GM19452 (cell line): ENCODE results near the gene MGLL.

ENCODE experiments used
- ATAC-seq: cut with Tn5 transposase; IDR thresholded peaks from one replicate; pipeline ENCODE4 v1.9.1; 2021; ENCODE audit not compliant: unreplicated experiment

Gene MGLL

GRCh38 chr3:127822041-127822681, at the start of gene MGLL:
TSS of gene MGLL (minus strand) at chr3:127822515. CDS start at chr3:127822318, 197 bp downstream.
- ATAC-seq = no peak

DNA sequence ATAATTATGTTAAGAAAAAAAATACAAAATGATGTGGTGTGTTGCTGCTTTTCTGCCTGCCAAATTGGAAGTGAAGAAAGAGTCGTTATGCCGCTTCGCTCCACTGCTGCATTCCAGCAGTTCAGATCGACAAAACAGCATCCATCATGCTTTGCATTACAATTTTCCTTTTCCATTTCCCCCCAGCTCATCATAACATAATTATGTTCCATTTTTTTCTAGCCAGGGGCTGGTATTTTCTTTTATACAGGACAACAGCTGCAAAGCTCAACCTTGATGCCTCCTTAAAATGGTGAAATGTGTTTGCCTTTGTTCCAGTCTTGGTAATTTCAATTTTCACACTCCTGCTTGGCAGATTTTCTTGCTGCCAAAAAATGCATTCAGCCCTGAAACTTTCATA, 47.8 kb upstream of the MGLL start:
- no peak for ATAC-seq

DNA sequence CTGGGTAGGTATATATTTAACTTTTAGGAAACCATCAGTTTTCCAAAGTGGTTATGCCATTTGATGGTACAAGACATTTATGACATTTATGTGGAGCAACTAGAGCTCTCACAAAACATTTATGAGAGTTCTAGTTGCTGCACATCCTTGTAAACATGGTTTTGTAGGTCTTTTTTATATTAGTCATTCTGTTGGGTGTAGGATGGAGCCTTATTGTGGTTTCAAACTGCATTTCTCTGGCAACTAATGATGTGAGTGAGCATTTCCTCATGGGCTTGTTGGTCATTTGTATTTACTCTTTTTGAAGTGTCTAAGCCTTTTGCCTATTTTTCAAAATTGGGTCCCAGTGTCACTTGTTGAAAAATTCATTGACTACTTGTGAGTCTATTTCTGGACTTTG, 45.7 kb upstream of the MGLL start:
- no peak for ATAC-seq

GRCh38 chr3:127867412-127867811, 45.1 kb upstream of the MGLL start:
- ATAC-seq = no peak

- ATAC-seq = no peak
These were observed 43.6 kb upstream of the MGLL start for GRCh38 chr3:127865941-127866340.

DNA sequence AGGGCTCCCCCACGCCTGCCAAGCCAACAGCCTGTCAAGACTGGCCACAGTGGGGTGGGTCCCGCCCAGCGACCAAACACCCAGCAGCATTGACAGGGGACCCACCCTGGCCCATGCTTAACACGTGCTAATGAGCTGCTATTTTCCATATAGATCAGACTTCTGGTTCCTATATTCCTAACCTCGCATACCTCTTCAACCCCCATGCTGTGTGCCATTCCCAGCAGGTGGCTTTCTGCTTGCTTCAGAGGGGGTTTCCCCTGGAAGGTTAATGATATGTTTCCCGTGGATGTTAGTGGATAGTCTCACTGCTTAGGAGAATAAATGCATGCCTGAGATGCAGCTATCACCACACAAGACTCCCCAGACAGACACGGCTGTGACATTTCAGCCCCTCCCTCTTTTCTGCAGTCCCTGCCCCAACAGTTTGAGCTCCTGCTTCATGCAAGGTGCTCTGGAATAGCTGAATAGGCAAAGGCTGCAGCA, 37.9 kb upstream of the MGLL start:
- no peak for ATAC-seq

DNA sequence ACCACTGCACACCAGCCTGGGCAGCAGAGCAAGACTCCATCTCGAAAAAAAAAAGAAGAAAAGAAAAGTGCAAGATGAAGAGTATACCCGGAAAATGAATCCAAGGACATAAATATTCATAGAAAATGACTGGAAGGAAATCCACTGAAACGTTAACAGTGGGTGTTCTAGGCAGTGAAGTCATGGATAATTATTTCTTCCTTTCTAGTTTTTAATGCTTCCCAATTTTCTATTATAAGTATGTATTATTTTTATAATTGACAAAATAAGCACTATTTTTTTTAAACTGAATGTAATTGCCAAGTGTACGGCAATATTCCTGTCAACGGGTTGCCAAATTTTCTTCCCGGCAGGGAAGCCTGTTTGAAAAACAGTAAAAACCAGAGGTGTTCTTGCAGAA, 37.4 kb upstream of the MGLL start:
- no peak for ATAC-seq

DNA sequence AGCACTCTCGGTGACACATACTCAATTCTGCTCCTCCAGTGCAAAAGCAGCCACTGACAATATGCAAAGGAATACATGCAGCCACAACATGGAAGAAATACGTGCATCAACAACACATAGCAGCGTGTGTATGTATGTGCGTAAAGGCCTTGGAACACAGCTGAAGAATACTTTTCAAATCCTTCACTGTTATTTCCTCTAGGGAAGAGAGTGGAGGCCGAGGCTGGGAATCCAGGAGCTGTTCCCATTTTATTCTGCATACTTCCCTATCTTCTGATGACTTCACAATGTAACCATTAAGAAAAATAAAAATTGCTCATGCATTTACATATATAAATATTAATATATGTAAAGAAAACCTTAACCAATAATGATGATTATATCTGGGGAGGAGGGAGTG, 36.6 kb upstream of the MGLL start:
- no peak for ATAC-seq

DNA sequence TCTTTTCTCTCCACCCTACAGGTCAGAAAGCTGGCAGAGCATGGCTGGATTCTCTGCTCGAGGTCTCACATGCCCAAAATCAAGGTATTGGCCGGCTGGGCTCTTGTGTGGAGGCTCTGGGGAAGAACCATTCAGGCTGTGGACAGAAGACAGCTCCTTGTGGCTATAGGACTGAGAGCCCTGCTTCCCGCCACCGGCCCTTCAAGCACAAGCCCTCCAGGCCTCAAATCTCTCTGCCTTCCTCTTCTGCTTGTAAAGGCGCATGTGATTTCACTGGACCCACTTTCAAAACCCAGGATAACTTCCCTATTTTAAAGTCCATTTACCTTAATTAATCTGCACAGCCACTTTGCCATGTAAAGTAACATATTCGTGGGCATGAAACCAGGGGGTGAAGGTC, 36.2 kb upstream of the MGLL start:
- no peak for ATAC-seq

- no peak for ATAC-seq
These were observed 35.0 kb upstream of the MGLL start for GRCh38 chr3:127857333-127857732.

DNA sequence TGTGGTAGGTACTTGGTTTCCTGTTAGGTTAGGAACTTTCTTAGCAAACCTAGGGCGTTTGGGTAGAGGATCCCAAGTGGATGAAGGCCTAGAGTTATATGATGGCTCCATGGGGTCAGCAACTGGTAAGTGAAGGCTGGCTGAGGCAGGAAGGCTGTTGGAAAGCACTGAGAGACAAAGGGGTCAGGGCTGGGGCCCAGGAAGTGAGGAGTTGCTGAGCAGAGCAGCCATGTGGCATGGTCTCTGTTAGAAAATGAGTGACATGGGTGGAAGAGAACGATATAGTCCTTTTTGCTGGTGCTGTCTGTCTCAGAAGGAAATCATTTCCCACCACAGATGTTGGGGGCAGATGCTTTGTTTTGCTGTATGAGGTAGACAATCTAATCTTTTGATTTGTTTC, 34.5 kb upstream of the MGLL start:
- no peak for ATAC-seq

GRCh38 chr3:127855246-127855645, 32.9 kb upstream of the MGLL start:
- ATAC-seq = no peak

DNA sequence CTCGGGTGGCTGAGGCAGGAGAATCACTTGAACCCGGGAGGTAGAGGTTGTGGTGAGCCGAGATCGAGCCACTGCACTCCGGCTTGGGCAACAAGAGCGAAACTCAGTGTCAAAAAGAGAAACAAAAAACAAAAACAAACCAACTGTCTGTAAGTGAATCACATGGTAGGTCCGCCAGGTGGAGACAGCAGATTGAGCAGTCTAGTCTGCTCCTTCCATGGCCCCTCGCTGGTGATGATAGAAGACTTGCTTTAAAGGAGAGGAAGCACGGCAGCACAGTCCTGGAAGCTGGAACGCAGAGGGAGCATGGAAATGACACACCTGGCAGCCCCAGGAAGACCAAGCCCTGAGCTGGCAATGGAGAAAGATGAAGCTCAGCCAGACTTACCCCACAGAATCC, 31.4 kb upstream of the MGLL start:
- ATAC-seq = no peak

DNA sequence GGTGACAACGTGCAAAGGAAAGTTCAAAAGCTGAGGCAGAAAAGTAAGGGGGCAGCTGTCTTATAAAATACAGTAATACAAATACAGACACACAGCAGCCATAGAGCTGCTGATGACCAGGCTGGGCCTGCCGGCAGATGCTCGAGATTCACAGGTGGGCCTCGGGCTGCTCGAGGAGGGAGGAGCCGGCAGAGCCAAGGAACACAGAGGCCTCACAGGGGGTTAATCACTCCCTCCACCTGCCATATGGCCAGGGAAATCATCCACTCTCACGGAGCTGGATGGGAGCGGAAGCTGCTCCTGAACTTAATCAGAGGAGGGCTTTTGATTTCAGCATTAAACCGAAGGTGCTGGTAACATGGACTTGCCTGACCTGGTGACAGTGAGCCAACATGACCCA, 29.6 kb upstream of the MGLL start:
- ATAC-seq = no peak

GRCh38 chr3:127849368-127849767, 27.1 kb upstream of the MGLL start:
- no peak for ATAC-seq

DNA sequence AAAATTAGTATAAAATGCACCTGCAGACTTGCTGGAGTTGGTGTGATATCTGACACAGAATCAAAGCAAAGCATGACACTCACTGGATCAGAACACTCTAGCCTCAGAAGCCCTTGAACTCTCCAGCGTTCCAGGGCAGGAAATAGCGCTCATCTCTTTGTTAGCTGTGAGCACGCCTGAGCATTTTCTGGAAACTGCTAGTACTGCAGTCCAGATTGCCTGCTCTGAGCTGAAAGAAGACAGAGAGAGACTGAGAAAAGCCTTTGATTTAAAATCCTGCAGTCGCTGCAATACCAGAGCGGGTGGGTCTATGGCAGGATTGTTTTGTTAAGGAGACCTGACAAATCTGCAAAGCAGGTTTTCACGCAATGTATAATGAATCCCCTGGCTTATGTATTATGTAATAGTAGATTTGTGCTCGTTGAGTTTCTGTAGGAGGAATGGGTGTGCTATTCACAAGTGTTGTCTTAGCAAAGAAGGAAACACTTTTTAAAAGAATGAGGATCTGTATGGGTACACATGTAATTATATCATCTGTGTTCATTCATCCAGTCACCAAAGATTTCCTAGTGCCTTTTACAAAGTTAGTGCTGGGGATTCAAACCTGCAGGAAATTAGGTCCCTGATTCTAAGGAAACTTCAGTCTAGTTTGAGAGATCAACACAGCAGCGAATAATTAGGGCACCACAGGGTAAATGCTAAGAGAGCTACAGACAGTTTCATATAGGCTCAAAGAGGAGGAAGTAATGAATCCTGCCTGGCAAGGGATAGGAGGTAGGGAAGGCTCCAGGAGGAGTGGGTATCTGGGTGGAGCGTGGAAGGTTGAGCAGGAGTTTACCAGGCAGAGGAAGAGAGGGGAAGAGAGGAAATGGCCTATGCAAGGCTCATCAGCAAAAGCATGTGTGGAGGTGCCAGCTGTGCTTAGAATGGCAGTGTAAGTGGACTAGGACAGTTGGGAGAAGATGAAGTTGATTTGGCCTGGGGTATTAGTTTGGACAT, 26.1 kb upstream of the MGLL start:
- no peak for ATAC-seq

- no peak for ATAC-seq
These were observed 25.0 kb upstream of the MGLL start for GRCh38 chr3:127847236-127847720.

- no peak for ATAC-seq
These were observed 24.3 kb upstream of the MGLL start for GRCh38 chr3:127846576-127846975.

DNA sequence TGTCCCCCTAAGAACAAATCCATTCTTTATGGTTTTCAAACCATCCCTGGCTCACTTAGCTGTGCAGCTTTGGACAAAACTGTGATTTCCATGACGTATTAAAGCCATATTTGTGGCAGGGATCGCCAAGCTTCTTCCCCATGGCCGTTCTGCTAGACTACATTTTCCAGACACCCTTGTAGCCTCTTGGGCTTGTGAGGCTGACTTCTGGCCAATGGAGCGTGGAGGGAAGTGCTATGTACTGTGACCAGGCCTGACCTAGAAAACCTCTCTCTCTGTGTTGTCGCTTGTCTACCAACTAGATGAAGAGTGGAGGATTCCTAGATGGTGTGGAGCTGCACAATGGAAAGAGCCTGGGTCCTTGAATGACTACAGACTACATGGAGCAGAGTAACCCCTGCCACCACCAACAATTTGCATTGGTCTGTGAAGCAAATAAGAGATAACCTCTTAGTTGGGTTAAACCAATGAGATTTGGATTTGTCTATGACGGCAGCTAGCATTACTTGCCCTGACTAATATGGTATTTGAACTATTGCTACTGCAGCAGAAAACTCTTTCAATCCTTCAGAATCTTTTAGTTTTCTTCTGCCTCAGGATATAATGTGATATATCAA, 22.1 kb upstream of the MGLL start:
- ATAC-seq = no peak

- ATAC-seq = no peak
These were observed 18.4 kb upstream of the MGLL start for GRCh38 chr3:127840671-127841070.

DNA sequence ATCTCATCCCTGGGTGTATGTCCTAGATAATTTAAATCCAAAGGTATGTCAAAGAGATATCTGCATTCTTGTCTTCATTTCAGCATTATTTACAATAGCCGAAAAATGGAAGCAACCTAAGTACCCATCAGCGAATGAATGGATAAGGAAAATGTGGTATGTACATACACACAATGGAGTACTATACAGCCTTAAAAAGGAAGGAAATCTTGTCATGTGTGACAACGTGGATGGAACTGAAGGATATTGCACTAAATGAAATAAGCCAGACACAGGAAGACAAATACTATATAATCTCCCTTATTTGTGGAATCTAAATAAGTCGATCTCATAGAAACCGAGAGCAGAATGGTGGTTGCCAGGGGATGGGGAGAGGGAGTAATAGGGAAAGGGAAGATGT, 16.8 kb upstream of the MGLL start:
- ATAC-seq = no peak
